GM21528 (cell line): ENCODE measurements around the gene ARFRP1.
"Not testable (repeated sequence)": the region's sequence is repeated elsewhere in the genome, so short reads cannot be mapped to it uniquely, and the experiment has no call there.

Experiments used
- ATAC-seq: cut with Tn5 transposase; IDR thresholded peaks from one replicate; pipeline ENCODE4 v1.9.1; 2021; ENCODE audit warnings: mild to moderate bottlenecking, moderate library complexity; ENCODE audit not compliant: unreplicated experiment, low FRiP score

The ARFRP1 gene

GRCh38 chr20:63680427-63680826, 27.3 kb downstream of the ARFRP1 start:
- no peak for ATAC-seq

GRCh38 chr20:63679799-63680305, 27.9 kb downstream of the ARFRP1 start:
- no peak for ATAC-seq

DNA sequence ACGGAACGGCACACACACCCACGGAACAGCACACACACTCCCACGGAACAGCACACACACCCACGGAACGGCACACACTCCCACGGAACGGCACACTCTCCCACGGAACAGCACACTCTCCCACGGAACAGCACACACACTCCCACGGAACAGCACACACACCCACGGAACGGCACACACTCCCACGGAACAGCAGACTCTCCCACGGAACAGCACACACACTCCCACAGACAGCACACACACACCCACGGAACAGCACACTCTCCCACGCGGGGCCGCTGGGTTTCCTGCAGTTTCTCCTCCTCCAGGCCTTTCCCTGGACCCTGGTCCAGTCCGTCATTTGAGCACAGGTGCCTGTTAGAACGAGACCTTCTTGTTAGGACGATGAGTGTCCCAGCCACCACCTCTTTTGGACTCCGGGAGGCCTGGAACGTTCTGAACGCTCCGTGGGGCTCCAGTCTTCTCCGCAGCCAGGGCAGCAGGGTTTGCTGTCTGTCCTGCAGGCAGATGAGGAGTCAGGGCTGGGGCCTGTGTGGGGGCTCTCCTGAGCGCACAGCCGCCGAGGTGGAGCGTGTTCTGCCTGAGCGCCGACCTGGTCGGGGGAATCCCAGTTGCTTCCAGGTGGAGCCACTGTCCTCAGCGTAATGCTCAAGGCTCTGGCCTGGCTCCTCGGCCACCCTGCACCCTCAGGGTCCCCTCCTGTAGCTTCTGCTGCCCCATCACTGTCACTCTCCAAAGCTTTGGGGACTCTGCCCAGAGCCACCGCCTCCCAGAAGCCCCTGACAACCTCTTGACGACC, 28.9 kb downstream of the ARFRP1 start:
- no peak for ATAC-seq

- ATAC-seq: no peak
These were observed 29.7 kb downstream of the ARFRP1 start for GRCh38 chr20:63678071-63678470.

DNA sequence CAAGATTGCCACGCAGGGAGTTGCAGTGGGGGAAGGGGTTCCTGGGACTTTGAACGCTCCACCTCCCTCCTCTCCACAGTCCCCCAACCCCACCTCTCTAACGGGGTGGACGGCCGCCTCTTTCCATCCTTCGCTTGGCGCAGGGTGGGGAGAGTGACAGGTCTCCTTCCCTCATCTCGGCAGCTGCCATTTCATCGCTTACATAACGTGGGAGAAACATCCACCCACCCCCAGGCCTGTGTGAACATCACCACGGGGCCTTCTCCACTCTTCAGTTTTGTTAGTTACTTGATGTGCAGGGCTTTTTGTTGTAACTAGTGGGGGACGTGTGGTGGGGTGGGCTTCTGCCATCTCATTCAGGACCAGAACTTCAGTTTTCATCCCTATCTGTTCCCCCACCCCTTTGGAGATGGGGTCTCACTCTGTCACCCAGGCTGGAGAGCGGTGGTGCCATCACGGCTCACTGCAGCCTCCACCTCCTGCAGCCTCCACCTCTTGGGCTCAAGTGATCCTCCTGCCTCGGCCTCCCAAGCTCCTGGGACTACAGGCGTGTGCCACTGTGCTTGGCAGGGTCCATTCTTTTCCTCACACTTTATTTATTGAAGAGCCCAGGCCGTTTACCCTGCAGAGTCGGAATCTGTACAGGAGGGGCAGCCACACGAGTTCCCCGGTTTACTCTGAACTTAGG, 32.0 kb downstream of the ARFRP1 start:
- ATAC-seq: no peak

DNA sequence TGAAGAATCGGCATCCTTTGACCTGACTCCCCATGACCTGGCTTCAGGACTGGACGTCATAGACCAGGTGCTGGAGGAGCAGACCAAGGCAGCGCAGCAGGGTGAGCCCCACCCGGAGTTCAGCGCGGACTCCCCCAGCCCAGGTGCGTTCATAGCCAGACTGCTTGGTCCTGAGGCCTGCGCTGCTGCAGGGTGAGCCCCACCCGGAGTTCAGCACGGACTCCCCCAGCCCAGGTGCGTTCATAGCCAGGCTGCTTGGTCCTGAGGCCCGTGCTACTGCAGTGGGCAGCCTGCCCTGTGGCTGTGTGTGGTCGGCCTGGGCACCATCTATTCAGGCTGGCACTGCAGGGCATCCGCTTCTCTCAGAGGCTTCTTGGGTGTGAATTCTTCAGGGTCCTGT, 33.8 kb downstream of the ARFRP1 start:
- no peak for ATAC-seq

- no peak for ATAC-seq
These were observed 35.1 kb downstream of the ARFRP1 start for GRCh38 chr20:63672666-63673065.

- ATAC-seq: not testable (repeated sequence)
These were observed 36.1 kb downstream of the ARFRP1 start for GRCh38 chr20:63671695-63672094.

DNA sequence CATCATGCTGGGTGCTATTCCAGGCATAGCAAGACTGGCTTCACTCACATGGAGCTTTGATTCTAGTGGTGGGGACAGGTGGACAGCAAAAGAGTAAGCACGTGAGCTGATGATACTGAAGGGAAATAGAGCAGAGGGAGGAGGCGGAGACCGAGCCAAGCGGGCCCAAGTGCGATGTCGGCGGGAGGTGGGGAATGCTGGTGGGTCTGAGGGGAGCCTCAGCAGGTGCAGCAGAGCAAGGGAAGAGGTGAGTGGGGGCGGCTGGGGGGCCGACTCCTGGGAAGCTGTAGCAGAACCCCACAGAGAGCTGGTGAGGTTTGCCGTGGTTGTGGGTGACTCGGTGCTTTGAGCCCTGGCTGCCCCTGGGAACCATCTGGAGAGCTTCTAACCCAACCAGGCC, 39.4 kb downstream of the ARFRP1 start:
- no peak for ATAC-seq

- no peak for ATAC-seq
These were observed 39.9 kb downstream of the ARFRP1 start for GRCh38 chr20:63667858-63668257.

- ATAC-seq: no peak
These were observed 42.1 kb downstream of the ARFRP1 start for GRCh38 chr20:63665708-63666107.

- no peak for ATAC-seq
These were observed 42.7 kb downstream of the ARFRP1 start for GRCh38 chr20:63664861-63665594.

DNA sequence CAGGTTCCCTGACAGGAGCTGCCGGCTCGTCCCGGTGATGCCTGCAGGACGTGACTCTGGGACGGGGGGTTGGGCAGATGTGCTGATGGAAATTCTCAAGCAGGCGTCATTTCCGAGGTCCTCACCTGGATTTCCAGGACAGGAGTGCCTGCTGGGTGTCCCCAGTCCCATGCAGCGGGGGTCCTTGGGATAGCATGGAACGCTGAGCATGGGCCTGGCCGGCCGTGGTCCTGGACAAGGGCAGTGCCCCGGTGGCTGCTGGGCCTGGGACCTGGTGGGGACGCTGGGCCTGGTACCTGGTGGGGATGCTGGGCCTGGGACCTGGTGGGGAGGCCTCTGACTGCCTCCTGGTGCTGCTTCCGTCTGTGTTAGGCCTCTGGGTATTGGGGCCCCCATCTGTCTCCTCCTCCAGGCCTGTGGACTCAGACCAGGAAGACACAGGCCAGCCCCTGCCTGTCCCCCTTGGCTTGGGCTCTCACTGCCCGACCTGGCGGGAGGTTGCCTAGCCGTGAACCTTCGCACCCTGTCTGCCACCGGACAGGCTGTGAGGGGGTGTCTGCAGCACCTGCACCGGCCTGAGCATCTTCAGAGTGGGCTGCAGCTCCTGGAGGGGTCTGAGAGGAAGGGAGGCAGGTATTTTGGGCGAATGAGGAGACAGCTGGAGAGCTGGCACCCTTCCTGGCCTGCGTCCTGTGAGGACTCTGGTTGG, 43.5 kb downstream of the ARFRP1 start:
- ATAC-seq: no peak

GRCh38 chr20:63663332-63664066, 44.3 kb downstream of the ARFRP1 start:
- no peak for ATAC-seq

DNA sequence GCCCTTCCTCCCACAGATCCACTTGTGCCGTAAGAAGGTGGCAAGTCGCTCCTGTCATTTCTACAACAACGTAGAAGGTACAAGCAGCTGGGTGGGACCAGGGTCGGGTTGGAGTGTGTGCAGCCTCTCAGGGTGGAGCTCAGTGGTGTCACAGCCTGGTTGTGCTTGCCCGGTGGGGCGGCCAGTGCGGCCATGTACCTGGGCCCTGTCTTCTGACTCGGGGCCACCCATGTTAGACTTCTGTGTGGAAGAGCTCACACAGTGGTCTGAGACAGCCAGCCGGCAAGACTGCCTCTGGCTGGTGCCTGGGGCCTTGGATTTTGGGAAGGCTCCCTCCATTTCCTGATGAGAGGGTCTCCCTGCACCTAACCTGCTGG, 45.0 kb downstream of the ARFRP1 start:
- ATAC-seq: no peak

DNA sequence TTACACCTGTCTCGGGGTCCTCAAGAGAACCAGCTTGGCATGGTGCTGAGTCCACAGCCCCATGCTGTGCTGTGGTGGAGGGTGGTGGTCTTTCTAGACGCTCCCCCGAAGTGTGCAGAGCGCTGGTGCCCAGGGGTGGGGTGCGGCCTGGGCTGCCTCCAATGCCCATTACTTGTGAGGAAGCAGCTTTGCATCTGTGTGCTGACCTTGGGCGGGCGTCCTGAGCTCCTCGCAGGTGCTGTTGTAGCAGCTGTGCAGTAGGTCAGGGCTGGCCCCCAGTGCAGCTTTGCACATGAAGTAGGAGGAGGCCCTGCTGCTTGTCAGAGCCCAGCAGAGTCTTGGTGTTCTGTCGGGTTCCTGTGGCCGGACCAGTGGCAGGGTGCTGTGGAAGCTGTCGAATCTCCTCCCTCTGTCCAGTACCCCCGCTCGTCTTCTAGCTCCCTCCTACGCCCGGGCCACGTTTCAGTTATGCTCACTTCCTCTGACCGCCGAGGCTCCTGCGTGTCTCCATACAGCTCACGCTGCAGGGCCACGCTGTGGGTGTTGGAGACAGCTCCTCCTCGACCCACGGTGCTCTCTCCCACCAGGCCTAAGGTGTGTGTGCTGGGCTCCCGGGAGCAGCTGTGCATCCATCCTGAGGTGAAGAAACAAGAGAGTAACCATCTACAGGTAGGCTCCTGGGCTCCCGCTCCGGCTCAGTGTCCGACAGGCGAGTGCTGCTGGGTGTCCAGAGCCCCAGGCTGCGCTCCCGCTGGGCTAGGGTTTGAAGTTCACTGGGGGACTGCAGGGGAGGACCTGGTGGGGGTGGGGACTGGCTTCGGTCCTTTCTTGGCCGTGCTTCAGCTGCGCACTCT, 45.6 kb downstream of the ARFRP1 start:
- no peak for ATAC-seq

GRCh38 chr20:63661108-63661507, 46.7 kb downstream of the ARFRP1 start:
- ATAC-seq: no peak

DNA sequence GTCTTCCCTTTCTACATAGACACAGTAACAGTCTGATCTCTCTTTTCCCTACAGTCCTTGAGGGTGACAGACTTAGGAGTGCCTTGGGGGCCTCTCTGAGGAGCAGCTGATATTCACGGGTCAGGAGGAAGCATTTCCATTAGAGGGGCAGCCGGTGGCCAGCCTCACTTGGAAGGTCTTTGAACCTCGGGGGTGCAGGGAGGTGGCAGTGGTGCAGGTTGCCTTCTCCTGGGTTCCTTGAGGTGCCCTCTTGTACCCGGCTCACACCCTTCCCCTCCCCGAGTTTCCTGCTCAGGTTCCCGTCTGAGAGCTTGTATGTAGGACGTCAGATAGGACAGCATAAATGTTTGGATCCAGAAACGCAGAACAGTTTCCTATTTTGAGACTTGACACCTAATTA, 47.2 kb downstream of the ARFRP1 start:
- no peak for ATAC-seq

DNA sequence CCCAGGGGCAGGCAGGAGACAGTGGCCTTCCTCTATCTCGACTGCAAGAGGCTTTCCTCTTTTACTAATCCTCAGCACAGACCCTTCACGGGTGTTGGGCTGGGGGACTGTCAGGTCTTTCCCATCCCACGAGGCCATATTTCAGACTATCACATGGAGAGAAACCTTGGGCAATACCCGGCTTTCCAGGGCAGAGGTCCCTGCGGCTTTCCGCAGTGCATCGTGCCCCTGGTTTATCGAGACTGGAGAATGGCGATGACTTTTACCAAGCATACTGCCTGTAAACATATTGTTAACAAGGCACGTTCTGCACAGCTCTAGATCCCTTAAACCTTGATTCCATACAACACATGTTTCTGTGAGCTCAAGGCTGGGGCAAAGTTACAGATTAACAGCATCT, 47.6 kb downstream of the ARFRP1 start:
- ATAC-seq: not testable (repeated sequence)
